Measurements from ENCODE around the gene VAC14. TPM values are rescaled to one million over a fixed set of nuclear protein-coding genes. Genes with fewer than 3 reads are reported as not detected.
A peak's percentile ranks its signal among the peaks of the same experiment; 100 is the strongest.

The VAC14 gene
- total RNA-seq, 1 donor from 2014 or later = 20.6 TPM

- peak; percentile 50 for DNase-seq
Measured at GRCh38 chr16:70740914-70741782, 59.8 kb downstream of the VAC14 start.

- DNase-seq = no peak
Measured at GRCh38 chr16:70740174-70740913, 60.6 kb downstream of the VAC14 start.

GRCh38 chr16:70739389-70739788 is 61.6 kb downstream of the VAC14 start:
- no peak for DNase-seq

- peak; percentile 82 for DNase-seq
Measured at GRCh38 chr16:70738083-70738977, 62.6 kb downstream of the VAC14 start.

GRCh38 chr16:70737377-70738082 is 63.4 kb downstream of the VAC14 start:
- no peak for DNase-seq

GRCh38 chr16:70736465-70737376 is 64.2 kb downstream of the VAC14 start:
- no peak for DNase-seq

- no peak for DNase-seq
Measured at GRCh38 chr16:70735141-70735979, 65.6 kb downstream of the VAC14 start.

GRCh38 chr16:70734522-70735095 is 66.3 kb downstream of the VAC14 start:
- DNase-seq = no peak

GRCh38 chr16:70730944-70731343 is 70.0 kb downstream of the VAC14 start:
- DNase-seq = no peak

- DNase-seq = no peak
Measured at GRCh38 chr16:70730031-70730430, 70.9 kb downstream of the VAC14 start.

- DNase-seq = no peak
Measured at GRCh38 chr16:70729292-70729691, 71.7 kb downstream of the VAC14 start.

- no peak for DNase-seq
Measured at GRCh38 chr16:70728150-70728549, 72.8 kb downstream of the VAC14 start.

- DNase-seq = no peak
Measured at GRCh38 chr16:70726892-70727361, 74.0 kb downstream of the VAC14 start.

GRCh38 chr16:70725912-70726828 is 74.8 kb downstream of the VAC14 start:
- no peak for DNase-seq

- no peak for DNase-seq
Measured at GRCh38 chr16:70725024-70725911, 75.7 kb downstream of the VAC14 start.

GRCh38 chr16:70724146-70725023 is 76.6 kb downstream of the VAC14 start:
- DNase-seq = no peak
